GM12878 (cell line): ENCODE data around the gene ERMN. TPM values are rescaled to one million over a fixed set of nuclear protein-coding genes. Genes with fewer than 3 reads are reported as not detected.

Experiments used
- BHLHE40 ChIP-seq, 2 experiments: fragments of 450-650 bp in 1 of 2; IDR thresholded peaks; 2 replicates each; pipeline ENCODE4 v1.6.1; 2011 to 2017; ENCODE audit warnings: low read depth in 2 of 2, borderline replicate concordance in 1 of 2, improper control_type of control experiment in 1 of 2, low read length in 1 of 2, mild to moderate bottlenecking in 1 of 2
- polyA plus RNA-seq, 11 experiments: library from polyadenylated mRNA; depleted of rRNA in 4 of 11; unstranded in 6 of 11; stranded (reverse) in 5 of 11; fragments of >200 nt; fragmentation: Nextera tagmentation in 4 of 11; fragmentation: Illumina TruSeq in 1 of 11; extraction: Ambion mirVana in 4 of 11; extraction: Trizol in 1 of 11; gene quantifications; 1 replicate in 1 of 11; 2 replicates in 10 of 11; pipeline versions ENCODE4 v1.2.1 to v1.2.3, GENCODE V29; 2011 to 2016; ENCODE audit warnings: inconsistent platforms in 2 of 11, missing spikeins in 2 of 11, low read depth in 1 of 11
- total RNA-seq, 4 experiments: library from RNA; depleted of rRNA in 3 of 4; stranded (reverse); fragments of >200 nt in 3 of 4; fragmentation: Illumina TruSeq in 1 of 4; extraction: Trizol in 1 of 4; gene quantifications; 2 replicates each; pipeline versions ENCODE4 v1.2.1 to v1.2.3, GENCODE V29; 2013 to 2021
- TF ChIP-seq, protein P1 (sequence below): fragments of 450-650 bp; formaldehyde crosslinking; IDR thresholded peaks from 2 replicates; pipeline ENCODE4 v1.4.0; 2020; ENCODE audit warnings: mild to moderate bottlenecking, moderate library complexity
- TF ChIP-seq, protein P2 (sequence below): IDR thresholded peaks from 2 replicates; pipeline ENCODE4 v1.6.1; 2011; ENCODE audit warnings: borderline replicate concordance, low read depth, mild to moderate bottlenecking, moderate library complexity, low read length; ENCODE audit not compliant: insufficient read depth, poor library complexity, severe bottlenecking
- TF ChIP-seq, protein P3 (sequence below): fragments of 450-650 bp; IDR thresholded peaks from 2 replicates; pipeline ENCODE4 v1.6.1; 2016; ENCODE audit warnings: mild to moderate bottlenecking

The ERMN gene
- total and polyA plus RNA-seq, 10 of the 15 experiments (the other 5 are each of a cell fraction or from before 2014, with no cell fraction given), result 0.26 to 5.3 (median 1.5) TPM

DNA sequence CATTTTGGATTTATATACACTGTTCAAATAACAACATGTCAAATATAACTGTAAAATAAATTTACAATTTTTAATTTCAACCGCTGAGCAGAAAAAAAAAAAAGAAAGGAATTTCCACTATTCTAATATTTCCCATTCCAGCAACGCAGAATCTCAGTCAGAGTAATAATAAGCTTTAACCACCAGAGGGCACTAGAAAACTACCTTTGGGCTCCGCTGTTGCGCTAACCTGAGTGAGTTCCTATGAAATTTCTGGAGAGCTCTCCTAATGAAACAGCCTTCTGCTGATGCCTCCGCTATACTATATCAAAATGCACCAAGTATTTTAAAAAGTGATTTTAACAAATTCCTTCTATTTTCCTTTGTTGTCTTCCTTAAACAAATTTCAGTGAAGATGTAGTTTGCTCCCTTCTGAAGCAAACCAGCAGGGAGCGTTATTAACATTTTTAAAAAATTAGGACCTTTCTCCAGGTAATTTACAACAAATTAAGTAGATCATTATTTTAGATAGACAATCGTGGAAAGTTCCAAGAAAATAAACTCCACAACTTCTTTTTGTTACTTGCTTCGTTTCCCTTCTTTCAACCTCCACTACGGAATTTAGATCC is 23.0 kb downstream of the ERMN start (continued):
- TF ChIP-seq, protein P1, sequence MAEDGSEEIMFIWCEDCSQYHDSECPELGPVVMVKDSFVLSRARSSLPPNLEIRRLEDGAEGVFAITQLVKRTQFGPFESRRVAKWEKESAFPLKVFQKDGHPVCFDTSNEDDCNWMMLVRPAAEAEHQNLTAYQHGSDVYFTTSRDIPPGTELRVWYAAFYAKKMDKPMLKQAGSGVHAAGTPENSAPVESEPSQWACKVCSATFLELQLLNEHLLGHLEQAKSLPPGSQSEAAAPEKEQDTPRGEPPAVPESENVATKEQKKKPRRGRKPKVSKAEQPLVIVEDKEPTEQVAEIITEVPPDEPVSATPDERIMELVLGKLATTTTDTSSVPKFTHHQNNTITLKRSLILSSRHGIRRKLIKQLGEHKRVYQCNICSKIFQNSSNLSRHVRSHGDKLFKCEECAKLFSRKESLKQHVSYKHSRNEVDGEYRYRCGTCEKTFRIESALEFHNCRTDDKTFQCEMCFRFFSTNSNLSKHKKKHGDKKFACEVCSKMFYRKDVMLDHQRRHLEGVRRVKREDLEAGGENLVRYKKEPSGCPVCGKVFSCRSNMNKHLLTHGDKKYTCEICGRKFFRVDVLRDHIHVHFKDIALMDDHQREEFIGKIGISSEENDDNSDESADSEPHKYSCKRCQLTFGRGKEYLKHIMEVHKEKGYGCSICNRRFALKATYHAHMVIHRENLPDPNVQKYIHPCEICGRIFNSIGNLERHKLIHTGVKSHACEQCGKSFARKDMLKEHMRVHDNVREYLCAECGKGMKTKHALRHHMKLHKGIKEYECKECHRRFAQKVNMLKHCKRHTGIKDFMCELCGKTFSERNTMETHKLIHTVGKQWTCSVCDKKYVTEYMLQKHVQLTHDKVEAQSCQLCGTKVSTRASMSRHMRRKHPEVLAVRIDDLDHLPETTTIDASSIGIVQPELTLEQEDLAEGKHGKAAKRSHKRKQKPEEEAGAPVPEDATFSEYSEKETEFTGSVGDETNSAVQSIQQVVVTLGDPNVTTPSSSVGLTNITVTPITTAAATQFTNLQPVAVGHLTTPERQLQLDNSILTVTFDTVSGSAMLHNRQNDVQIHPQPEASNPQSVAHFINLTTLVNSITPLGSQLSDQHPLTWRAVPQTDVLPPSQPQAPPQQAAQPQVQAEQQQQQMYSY, result no peak
- TF ChIP-seq, protein P2, sequence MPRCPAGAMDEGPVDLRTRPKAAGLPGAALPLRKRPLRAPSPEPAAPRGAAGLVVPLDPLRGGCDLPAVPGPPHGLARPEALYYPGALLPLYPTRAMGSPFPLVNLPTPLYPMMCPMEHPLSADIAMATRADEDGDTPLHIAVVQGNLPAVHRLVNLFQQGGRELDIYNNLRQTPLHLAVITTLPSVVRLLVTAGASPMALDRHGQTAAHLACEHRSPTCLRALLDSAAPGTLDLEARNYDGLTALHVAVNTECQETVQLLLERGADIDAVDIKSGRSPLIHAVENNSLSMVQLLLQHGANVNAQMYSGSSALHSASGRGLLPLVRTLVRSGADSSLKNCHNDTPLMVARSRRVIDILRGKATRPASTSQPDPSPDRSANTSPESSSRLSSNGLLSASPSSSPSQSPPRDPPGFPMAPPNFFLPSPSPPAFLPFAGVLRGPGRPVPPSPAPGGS, result no peak
- TF ChIP-seq, protein P3, sequence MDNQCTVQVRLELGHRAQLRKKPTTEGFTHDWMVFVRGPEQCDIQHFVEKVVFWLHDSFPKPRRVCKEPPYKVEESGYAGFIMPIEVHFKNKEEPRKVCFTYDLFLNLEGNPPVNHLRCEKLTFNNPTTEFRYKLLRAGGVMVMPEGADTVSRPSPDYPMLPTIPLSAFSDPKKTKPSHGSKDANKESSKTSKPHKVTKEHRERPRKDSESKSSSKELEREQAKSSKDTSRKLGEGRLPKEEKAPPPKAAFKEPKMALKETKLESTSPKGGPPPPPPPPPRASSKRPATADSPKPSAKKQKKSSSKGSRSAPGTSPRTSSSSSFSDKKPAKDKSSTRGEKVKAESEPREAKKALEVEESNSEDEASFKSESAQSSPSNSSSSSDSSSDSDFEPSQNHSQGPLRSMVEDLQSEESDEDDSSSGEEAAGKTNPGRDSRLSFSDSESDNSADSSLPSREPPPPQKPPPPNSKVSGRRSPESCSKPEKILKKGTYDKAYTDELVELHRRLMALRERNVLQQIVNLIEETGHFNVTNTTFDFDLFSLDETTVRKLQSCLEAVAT, result no peak
- no peak for TF ChIP-seq BHLHE40 (IDR thresholded peaks at IDR 0.05; ENCODE audit: borderline replicate concordance in 1 of 2, low read depth in 2 of 2, low read length in 1 of 2)
